Dedifferentiated amniotic fluid mesenchymal stem cell (primary cell): ENCODE measurements around the gene ECT2L.

Source experiments
- DNase-seq: peaks from one replicate; pipeline ENCODE4 v3.0.0-alpha.2; 2016; ENCODE audit errors: extremely low spot score

ECT2L gene

GRCh38 chr6:138795809-138796603, at the start of gene ECT2L:
Gene ECT2L, plus strand, starts transcription at chr6:138796087. Its CDS starts 17,188 bp downstream, at chr6:138813275.
- no peak for DNase-seq

- no peak for DNase-seq
These were observed 43.9 kb upstream of the ECT2L start for GRCh38 chr6:138752017-138752416.

GRCh38 chr6:138757136-138757535, 38.8 kb upstream of the ECT2L start:
- no peak for DNase-seq

- DNase-seq, result peak; percentile 35
These were observed 29.8 kb upstream of the ECT2L start for GRCh38 chr6:138765896-138766655.

GRCh38 chr6:138769102-138769676, 26.7 kb upstream of the ECT2L start:
- no peak for DNase-seq

GRCh38 chr6:138772596-138773176, 23.2 kb upstream of the ECT2L start:
- DNase-seq, result no peak

- DNase-seq, result peak; percentile 96
These were observed 22.5 kb upstream of the ECT2L start, which contains the start of gene CCDC28A for GRCh38 chr6:138773177-138774091. Gene CCDC28A, plus strand, starts transcription at chr6:138773769. Its CDS starts 2,352 bp downstream, at chr6:138776121.

GRCh38 chr6:138774370-138774769, 21.5 kb upstream of the ECT2L start:
- no peak for DNase-seq

GRCh38 chr6:138776659-138777058, 19.2 kb upstream of the ECT2L start:
- DNase-seq, result no peak

- no peak for DNase-seq
These were observed 17.6 kb upstream of the ECT2L start for GRCh38 chr6:138778331-138778730.

- DNase-seq, result no peak
These were observed 13.6 kb upstream of the ECT2L start for GRCh38 chr6:138782243-138782642.

- DNase-seq, result no peak
These were observed 10.8 kb upstream of the ECT2L start for GRCh38 chr6:138785079-138785478.

- no peak for DNase-seq
These were observed 9.9 kb upstream of the ECT2L start for GRCh38 chr6:138785980-138786379.

GRCh38 chr6:138787138-138787537, 8.7 kb upstream of the ECT2L start:
- no peak for DNase-seq

- no peak for DNase-seq
These were observed 884 bp downstream of the ECT2L start for GRCh38 chr6:138796771-138797170.

GRCh38 chr6:138797806-138798446, 2.0 kb downstream of the ECT2L start:
- no peak for DNase-seq

GRCh38 chr6:138800377-138801150, 4.7 kb downstream of the ECT2L start:
- no peak for DNase-seq

GRCh38 chr6:138803331-138803730, 7.4 kb downstream of the ECT2L start:
- DNase-seq, result no peak

- no peak for DNase-seq
These were observed 8.0 kb downstream of the ECT2L start for GRCh38 chr6:138803861-138804260.
